Activated CD8-positive, alpha-beta memory T cell treated with anti-CD3 and anti-CD28 coated beads, Interleukin-2, amount 50 U/mL, for 1 hour (primary cell): Measurements from ENCODE around the gene CELF4.
"Not testable (repeated sequence)": the region's sequence is repeated elsewhere in the genome, so short reads cannot be mapped to it uniquely, and the experiment has no call there.

Experiments
- DNase-seq: peaks from one replicate; pipeline ENCODE4 v3.0.0-alpha.2; 2020; ENCODE audit errors: extremely low read depth

Gene CELF4

DNA sequence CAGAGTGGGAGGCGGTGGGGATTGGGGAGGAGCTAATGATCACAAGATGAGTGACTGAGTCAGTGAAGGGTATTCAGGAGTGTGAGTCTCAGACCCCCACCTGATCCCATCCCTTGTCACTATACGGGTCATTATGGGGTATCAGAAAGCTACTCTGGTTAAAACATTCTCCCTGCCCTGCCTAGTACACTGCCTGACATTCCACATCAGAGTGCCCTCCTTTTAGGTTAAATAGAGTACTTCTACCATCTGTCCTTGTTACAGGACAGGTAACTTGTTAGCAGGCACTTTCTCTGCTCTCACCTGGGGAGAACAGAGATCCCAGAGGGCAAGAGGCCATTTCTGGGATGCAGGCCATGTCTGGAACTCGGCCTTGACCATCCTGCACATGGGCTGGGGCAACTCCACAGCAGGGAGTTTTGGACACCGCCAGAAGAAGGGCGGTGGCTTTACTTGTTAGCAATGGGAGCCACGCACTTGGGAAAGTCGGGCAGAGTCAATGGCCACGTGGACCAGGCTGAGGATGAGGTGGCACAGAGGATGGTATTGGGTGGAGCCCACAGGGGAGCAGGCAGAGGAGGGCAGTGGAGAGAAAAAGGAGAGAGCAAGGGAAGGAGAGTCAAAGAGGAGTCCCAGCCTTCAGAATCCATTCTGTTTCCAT is 98.5 kb downstream of the CELF4 start:
- DNase-seq: no peak

DNA sequence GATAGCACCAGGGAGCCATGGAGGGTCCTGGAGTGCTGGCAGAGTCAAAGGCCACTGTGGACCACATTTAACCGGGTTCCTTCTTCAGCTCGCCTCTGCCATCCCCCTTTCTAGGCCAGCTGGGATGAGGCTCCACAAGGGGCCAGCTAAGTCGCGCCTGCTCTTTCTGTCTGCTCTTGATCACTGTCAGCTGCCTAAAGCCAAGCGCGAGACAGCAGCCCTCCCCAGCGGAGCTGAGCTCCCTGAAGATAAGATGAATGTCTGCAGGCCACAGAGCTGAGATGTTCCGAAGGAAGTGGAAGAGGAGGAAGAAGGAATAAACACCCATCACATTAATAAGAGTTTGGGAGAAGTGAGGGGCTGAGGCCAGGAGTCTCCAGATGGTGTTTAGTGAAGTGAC is 99.6 kb downstream of the CELF4 start:
- no peak for DNase-seq

DNA sequence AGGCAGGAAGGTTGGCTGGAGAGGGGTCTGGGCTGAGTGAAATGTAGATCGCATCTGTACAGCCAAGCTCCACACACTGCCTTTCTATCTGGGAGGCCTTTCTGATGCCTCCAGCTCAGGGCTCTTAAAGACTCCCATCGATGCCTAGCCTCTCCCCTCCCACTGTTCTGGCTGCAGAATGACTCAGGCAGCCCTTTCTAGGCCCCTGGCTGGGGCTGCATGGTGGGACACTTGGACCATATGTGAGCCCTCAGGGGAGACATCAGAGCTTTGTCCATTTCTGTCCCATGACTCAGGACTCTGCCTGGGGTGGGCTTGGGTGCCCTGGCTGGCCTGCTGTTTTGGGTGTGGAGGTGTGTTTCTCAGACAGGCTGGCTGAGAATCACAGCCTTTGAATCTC is 101.3 kb downstream of the CELF4 start:
- no peak for DNase-seq

DNA sequence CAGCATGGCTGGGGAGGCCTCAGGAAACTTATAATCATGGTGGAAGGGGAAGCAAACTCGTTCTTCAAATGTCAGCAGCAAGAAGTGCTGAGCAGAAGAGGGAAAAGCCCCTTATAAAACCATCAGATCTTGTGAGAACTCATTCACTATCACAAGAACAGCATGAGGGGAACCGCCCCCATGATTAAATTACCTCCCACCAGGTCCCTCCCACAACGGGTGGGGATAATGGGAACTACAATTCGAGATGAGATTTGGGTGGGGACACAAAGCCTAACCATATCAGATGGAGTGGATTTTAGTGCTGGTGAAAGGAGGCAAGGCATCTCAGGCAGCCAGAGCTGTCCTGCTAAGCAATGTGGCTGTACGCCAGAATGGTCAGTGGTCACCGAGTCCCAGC is 104.3 kb downstream of the CELF4 start:
- not testable (repeated sequence) for DNase-seq

DNA sequence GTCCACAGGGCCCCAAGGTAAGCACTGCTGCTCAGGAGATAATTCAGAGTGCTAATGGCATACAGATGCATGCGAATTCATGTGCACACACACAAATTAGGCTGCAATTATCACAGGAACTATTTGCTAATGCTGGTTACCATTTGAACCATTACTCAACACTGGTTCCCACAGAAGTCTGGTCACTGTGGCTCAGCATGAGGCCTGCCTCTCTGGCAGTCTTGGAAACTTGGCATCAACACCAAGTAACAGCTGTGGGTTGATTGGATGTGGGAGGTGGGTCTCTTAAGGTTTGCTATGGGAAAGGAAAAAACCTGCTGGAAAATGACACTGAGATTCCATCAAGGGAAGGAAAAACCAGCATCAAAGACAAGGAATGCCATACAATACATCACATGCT is 105.0 kb downstream of the CELF4 start:
- no peak for DNase-seq

DNA sequence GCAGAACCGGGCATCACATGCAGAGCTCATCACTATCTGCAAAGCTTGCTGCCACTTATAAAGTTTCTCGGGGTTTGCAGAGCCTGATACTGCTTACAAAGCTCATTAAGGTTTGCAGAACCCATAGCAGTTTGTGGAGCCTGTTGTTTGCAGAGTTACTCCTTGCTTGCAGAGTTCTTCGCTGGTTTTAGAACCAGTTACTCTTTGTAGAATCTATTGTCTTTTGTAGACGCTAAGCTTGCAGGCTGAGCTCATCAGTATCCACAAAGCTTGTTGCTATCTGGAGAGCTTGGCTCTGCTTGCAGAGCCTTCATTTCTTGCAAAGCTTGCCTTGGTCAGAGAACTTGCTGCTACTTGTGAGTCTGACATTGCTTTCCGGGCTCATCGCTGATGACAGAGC is 106.9 kb downstream of the CELF4 start:
- no peak for DNase-seq

DNA sequence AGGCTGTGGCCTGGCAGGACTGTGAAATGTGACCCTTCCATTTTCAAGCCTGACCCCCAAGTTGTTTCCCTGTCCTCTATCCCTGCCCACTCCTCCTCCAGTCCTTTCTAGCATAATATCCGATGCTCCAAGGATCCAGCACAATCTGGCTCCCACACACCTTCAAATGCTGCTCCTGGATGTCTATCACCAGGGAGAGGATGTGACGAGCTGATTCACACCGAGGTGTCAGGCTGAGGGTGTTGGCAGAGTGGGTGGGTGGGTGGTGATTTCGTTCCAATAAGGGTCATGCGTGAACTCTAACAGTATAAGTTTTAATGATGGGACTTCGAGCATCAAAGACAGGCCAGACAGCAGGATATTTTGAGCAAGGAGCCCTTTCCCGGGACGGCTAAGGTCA is 107.8 kb downstream of the CELF4 start:
- DNase-seq: no peak

DNA sequence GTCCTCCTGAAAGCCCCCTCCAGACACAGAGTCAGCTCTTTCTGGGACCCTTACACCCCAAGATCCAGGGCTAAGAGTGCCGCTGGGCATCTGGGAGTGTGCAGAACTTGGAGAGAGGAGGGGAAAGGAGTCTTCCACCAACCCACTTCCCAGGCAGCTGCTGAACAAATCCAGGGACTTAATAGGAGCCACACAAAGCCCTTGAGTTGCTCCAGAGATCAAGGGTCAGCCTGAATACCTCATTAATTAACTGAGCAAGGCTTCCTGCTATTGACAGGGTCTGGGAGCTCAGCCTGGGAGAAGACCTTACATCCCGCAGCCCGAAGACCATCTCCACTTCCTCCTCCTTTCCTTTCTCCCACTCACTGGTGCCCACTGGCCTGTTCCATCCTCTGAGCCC is 108.3 kb downstream of the CELF4 start:
- no peak for DNase-seq

DNA sequence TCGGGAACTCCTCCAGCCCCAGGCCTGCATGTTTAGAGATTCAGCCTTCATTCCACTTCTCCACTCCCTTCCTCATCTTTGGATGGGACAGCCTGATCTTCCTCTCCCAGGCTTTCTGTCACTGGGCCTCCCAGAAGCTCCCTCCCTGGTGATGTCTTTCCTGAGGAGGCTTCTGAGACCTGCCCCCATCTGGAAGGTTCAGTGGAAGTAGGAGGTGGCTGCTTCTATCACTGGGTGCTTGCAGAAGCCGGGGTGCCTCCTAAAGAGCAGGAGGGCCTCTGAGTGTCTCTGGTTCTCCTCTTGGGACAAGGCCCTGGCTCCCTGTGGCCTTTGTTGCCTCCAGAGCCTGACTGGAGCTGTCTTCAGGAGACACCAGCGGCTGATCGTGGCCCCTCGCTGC is 108.7 kb downstream of the CELF4 start:
- no peak for DNase-seq

DNA sequence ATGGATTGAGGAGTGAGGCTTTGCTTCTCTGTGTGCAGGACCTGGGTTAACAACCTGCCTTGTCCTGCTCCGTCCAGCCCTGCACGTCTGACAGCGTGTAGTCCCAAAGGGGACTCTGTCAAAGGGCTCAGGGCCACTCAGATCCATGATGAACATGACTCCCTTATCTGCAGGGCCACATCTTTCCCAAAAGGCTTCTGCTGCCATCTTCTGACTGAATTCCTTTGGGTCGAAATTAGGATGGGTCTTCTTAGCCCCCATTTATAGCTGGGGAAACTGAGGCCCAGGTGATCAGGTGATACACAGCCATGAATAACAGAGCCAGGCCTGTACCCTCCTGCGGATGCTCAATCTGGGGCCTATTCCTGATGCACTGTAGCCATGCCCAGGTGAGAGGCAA is 109.2 kb downstream of the CELF4 start:
- DNase-seq: no peak

DNA sequence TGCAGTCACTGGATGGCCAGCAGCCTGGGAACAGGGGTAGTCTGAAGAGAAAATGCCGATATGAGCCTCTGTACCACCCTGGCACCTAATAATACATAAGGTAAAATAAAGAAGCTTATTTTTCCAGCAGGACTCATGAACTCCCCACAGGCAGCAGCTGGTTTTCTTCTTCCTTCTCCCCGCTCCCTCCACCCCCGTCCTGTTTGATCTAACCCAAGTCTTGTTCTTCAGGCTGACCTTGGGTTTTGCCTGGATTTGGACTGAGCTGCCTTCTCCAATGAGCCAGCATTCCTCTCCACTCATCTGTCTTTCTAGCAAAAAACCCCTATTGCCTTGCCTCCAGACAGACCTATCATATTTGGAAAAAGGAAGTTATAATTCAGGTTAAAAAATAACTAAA is 111.8 kb downstream of the CELF4 start:
- no peak for DNase-seq

DNA sequence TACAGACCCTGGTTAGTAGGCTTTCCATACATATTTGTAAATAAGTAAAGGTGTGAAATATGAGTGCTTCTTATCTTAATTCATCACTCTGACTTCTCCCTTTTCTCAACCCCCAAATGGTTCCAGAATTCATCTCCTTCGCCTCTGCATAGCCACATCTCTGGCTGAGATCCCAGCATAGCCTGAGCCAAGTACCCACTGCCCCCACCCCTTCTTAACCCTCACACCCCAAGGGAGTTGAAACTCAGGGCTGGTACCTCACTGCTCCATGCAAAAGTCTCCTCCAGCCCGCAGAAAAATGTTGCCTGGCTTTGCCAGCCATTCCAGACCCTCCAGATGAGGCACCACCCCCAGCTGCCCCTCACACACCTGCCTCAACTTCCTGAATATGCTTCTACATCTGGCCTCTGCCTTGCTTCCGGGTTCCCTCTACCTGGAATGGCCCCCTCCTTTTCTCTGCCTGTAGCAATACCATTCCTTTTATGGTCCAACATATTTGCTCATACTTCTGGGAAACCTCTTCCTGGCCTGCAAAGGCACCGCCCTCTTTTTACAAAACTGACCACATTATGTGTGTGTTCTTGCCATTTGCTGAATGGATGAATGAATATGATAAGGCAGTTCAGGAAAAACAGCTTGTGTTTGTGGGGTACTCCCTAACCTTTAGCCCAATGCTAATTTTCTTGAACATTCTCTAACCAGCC is 112.8 kb downstream of the CELF4 start:
- no peak for DNase-seq

DNA sequence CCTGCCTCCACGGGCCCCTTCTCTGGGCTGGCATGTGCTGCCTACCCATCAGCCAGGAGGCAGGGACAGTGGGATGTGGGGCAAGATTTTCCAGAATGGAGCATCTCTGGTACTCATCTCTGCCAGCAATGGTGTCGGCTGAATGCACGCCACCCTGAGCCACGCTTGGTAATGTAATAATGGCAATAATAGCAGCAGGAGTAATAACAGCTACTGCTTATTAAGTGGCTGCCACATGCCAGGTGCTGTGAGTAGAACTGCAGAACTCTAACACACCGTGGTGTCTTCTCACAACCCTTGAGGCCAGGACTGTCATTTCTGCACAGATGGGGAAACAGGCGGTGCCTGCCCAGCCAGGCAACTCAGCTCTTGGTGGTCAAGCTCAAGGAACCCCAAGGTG is 113.6 kb downstream of the CELF4 start:
- no peak for DNase-seq

DNA sequence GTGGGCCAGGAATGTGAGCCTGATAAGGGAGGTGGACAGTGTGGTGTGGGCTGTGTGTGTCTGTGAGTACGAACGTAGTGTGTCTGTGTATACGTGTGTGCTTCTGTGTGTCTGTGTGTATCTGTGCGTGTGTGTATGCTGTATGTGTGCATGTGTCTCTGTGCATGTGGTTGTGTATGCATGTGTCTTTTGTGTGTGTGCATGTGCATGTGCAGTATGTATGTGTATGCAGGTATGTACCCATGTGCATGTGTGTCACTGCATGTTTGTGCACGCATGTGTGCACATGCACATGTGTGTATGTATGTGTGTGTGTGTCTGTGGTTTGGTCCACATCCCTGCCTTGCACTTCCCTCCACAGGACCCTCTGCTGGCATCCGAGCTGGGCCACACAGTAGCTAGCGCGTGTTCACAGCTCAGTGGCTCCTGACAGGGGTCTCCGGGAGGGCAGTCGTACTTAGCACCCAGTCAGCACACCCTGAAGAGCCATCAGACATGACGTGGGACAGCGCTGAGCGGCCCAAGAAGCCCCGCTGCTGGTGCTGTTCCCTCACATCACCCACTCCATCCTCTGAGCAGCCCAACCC is 114.3 kb downstream of the CELF4 start:
- DNase-seq: no peak

DNA sequence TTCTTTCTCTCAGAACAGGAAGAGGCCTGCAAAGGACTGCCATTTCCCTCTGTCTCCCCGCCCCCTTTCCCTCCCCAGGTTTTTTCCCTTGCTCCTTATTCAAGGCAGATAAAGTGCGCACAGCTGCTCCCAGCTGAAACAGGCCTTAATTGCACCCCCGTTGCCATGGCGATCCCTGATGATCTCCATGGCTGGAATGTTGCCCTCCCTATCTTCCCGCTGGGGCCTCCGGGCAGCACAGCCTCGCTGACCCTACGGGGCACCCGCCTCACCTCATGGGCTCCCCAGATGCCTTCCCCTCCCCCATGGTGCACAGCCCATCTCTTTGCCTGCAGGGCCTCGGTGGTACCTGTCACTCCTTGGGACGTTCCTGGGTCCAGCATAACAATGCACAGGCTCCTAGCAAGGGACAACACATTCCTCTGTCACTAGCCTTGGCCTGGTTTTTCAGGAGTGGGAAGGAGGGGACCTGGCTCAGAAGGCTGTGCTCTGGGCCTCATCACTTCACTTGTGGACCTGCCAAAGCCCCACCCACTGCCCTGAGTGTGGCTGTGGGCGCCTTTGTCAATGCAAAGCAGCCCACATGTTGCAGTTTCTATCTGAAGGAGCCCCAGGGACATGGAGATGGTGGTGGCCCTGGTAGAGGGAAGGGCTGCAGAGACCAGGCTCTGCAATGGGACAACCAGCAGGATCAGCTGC is 115.0 kb downstream of the CELF4 start:
- DNase-seq: no peak

DNA sequence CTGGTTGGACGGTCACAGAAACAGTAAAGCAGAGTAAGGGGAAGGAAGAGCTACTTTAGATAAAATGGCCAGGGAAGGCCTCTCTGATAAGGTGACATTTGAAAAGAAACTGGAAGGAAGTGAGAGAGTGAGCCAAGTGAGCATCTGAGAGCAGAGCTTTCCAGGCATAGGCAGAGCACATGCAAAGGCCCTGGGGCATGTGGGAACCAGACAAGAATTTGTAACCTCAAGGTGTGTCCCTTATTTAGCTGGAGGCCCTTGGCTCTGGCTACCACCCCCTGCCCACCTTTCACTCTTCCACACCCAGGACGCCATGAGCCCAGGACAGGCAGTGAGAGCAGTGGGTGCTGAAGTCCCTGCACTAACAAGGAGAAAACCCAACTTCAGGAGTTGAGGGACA is 116.0 kb downstream of the CELF4 start:
- DNase-seq: no peak

DNA sequence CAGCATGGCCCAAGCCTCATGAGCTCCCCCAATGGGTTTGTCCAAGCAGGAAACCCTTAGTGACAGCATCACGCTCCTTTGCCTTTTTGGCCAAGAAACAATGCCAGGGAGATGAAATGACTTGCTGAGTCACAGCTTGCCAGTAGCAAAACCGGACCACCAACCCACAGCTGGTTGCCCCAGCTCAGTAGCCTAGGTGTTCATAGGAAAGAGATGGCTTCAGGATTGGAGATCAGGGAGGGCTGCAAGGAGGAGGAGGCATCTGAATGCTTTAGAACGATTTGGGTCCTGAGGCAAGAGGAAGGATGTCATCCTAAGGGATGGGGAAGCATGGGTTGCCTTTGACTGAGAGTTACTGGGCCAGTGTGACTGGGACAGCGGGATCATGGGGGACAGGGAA is 116.7 kb downstream of the CELF4 start:
- no peak for DNase-seq

DNA sequence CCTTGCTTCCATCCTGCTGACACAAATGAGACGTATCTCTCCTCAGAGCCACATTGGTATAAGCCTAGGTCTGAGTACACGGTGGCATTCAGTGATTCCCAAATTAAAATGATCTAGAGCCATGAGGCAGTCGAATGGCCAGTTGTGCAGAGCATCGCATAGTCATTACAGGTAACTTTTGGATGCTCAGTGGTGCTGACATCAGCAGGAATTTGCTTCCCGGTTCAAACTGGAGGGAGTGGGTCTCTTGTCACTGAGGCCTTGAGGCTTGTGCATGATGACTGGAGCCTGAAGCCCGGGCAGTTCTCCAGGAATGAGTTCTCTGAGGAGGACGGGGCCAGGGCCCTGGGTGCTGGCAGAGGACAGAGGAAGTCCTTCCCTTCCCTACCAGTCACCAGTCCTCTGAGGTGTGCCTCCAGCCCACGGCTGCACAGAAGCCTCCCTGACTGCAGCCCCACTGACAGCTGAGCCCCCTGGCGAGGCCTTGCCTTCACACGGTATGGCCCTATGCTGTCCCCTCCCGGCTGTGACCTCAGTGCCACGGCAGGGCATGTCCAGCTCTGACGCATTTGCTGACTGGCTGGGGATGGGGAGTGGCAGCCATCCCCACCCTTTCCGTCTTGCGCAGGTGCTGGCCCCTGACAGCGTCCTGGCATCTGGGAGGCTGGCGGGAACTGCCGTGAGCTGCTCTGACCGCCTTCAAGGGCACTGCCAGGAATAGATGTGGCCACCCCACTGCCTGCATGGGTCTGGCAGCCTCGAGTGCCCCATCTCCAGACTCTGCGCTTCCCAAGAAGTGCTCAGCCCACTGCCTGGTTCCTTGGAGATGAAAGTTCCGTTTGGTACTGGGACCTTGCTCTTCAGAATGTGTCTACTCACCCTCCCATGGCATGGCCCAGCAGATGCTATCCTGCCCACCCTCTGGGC is 117.4 kb downstream of the CELF4 start:
- no peak for DNase-seq

DNA sequence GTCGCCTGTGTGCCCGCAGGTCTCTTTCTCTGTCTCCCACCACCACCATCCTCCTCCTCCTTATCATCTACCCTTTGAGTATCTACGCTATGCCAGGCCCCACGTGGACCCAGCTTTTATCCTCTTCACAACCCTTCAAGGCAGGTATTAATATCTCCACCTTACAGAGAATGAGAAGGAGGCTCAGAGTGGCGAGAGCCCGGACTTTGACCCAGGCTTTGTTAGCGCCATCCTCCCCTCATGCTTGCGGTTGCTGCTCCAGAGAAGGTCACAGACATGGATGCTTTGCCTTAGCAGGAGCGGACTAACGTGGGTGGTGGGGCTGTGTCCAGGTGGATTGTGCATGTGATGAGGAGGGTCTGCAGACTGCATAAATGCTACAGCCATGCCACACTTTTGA is 119.8 kb downstream of the CELF4 start:
- DNase-seq: no peak

DNA sequence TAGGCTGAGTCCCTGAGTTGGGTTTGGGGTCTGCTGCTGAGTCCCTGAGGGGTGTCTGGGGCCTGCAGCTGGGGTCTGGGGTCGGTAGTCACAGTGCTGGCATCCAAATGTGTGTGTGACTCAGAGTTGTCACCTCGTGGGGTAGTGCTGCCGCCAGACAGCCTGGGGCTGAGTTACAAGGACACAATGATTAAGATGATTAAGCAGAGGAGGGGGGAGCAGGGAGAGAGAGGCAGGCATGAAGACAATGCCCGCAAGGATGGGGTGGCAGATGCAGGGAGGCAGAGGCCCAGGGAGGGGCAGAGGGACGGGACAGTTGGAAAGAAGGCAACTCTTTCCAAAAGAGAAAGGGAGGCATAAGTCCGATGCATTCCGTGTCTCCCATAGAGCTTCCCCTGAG is 120.2 kb downstream of the CELF4 start:
- DNase-seq: no peak

DNA sequence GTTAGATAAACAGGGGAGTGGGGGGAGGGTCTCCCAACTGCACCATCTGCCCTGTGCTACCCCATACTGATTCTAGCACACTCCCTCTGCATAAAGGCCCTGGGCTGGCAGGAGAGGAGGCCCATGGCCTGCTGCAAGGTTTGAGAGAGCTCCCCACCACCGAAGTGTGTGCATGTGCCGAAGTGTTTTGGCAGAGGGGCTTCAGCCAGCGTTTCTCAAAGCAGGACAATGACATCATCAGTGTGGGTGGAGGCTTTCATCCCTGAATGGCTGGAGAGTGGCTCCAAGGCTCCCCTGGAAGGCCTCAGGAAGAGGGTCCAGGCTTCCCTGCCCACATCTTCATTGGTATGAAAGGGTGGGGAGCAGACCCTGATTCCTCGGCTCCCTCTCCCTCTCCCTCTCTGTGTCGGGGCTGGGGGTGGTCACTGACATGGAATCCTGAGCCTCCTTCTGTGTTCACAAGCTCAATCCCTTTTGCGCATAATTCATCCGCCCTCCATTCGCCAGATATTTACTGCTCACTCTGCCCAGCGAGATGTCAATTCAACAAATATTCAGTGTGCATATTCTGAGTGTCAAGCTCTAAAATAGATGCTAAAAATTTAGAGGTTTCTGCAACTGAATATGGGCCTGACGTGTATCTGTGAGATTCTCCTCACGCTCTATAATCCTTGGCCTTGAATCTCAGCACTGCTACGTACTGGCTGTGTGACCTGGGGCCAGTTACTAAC is 122.1 kb downstream of the CELF4 start:
- no peak for DNase-seq
